ENCODE data around the gene DHFR.

DNA sequence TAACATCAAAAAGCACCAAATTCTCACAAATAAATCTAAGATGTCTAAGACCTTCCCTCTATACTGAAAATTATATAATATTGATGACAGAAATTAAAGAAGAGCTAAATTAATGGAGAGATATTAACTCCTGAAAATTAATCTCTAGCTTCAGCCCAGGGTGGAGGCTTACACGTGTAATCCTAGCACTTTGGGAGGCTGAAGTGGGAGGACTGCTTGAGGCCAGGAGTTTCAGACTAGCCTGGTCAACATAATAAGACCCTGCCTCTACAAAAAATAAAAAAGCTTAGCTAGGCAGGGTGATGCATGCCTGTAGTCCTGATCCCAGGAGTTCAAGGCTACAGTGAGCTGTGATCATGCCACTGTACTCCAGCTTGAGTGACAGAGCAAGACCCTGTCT, 45.1 kb downstream of the DHFR start:
- TF ChIP-seq, protein P1, sequence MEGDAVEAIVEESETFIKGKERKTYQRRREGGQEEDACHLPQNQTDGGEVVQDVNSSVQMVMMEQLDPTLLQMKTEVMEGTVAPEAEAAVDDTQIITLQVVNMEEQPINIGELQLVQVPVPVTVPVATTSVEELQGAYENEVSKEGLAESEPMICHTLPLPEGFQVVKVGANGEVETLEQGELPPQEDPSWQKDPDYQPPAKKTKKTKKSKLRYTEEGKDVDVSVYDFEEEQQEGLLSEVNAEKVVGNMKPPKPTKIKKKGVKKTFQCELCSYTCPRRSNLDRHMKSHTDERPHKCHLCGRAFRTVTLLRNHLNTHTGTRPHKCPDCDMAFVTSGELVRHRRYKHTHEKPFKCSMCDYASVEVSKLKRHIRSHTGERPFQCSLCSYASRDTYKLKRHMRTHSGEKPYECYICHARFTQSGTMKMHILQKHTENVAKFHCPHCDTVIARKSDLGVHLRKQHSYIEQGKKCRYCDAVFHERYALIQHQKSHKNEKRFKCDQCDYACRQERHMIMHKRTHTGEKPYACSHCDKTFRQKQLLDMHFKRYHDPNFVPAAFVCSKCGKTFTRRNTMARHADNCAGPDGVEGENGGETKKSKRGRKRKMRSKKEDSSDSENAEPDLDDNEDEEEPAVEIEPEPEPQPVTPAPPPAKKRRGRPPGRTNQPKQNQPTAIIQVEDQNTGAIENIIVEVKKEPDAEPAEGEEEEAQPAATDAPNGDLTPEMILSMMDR (IDR thresholded peaks at IDR 0.05), result no peak
- TF ChIP-seq ZFX (IDR thresholded peaks at IDR 0.05; ENCODE audit: borderline replicate concordance), result no peak
